Hepatocyte (in vitro differentiated cells): Measurements from ENCODE around the gene PADI4. TPM values are rescaled to one million over a fixed set of nuclear protein-coding genes. Genes with fewer than 3 reads are reported as not detected.
"Not testable (repeated sequence)": the region's sequence is repeated elsewhere in the genome, so short reads cannot be mapped to it uniquely, and the experiment has no call there.

Experiments
- DNase-seq: peaks from one replicate; pipeline ENCODE4 v3.0.0-alpha.2; 2016; ENCODE audit warnings: low spot score
- H2AFZ ChIP-seq: fragments of 200-600 bp; sonication (generic); 2 replicates; pipeline ENCODE4 v1.6.0; 2016; ENCODE audit warnings: antibody characterized with exemption, mild to moderate bottlenecking
- H3K27ac ChIP-seq: fragments of 200-600 bp; sonication (generic); 2 replicates; pipeline ENCODE4 v1.5.1; 2016; ENCODE audit warnings: mild to moderate bottlenecking
- H3K27me3 ChIP-seq: fragments of 200-600 bp; sonication (generic); 2 replicates; pipeline ENCODE4 v1.6.1; 2016
- H3K36me3 ChIP-seq: fragments of 200-600 bp; sonication (generic); replicated peaks from 2 replicates; pipeline ENCODE4 v1.5.1; 2016; ENCODE audit warnings: low read depth; ENCODE audit not compliant: insufficient read depth
- H3K4me1 ChIP-seq: fragments of 200-600 bp; sonication (generic); 2 replicates; pipeline ENCODE4 v1.5.1; 2016; ENCODE audit warnings: mild to moderate bottlenecking, moderate library complexity; ENCODE audit not compliant: insufficient read depth
- H3K4me2 ChIP-seq: fragments of 200-600 bp; sonication (generic); 2 replicates; pipeline ENCODE4 v1.6.0; 2016
- H3K4me3 ChIP-seq: fragments of 200-600 bp; sonication (generic); 2 replicates; pipeline ENCODE4 v1.5.1; 2016; ENCODE audit warnings: mild to moderate bottlenecking
- H3K79me2 ChIP-seq: fragments of 200-600 bp; sonication (generic); 2 replicates; pipeline ENCODE4 v1.6.0; 2017; ENCODE audit warnings: mild to moderate bottlenecking
- H3K9me2 ChIP-seq: fragments of 200-600 bp; sonication (generic); replicated peaks from 2 replicates; pipeline ENCODE4 v1.6.0; 2017; ENCODE audit warnings: mild to moderate bottlenecking; ENCODE audit not compliant: insufficient read depth
- H3K9me3 ChIP-seq: fragments of 200-600 bp; sonication (generic); 2 replicates; pipeline ENCODE4 v1.5.1; 2016; ENCODE audit warnings: low read depth, mild to moderate bottlenecking
- H4K20me1 ChIP-seq: fragments of 200-600 bp; sonication (generic); 2 replicates; pipeline ENCODE4 v1.6.0; 2016; ENCODE audit warnings: mild to moderate bottlenecking; ENCODE audit not compliant: insufficient read depth, poor library complexity, severe bottlenecking
- CTCF ChIP-seq: fragments of 200-600 bp; sonication (generic); IDR thresholded peaks from 2 replicates; pipeline ENCODE4 v1.5.1; 2016; ENCODE audit warnings: antibody characterized with exemption, mild to moderate bottlenecking; ENCODE audit not compliant: poor library complexity
- EZH2 ChIP-seq: fragments of 200-600 bp; sonication (generic); IDR thresholded peaks from 2 replicates; pipeline ENCODE4 v1.6.1; 2016; ENCODE audit warnings: antibody characterized with exemption, mild to moderate bottlenecking, borderline replicate concordance
- EZH2phosphoT487 ChIP-seq: fragments of 200-600 bp; sonication (generic); IDR thresholded peaks from one replicate; pipeline ENCODE4 v1.6.1; 2018; ENCODE audit warnings: antibody characterized with exemption, mild to moderate bottlenecking, low read depth, moderate library complexity; ENCODE audit not compliant: unreplicated experiment, severe bottlenecking
- WGBS: methylation state at CpG from one replicate; pipeline ENCODE4 v1.1.6; 2016; ENCODE audit warnings: low lambda C conversion rate; ENCODE audit errors: missing lambda C conversion rate; 5-methylcytosine and 5-hydroxymethylcytosine counted together
- polyA plus RNA-seq: library from polyadenylated mRNA; unstranded; fragments of >200 nt; fragmentation: Nextera tagmentation; extraction: Ambion mirVana; gene quantifications from 2 replicates; pipeline ENCODE4 v1.2.1, GENCODE V29; 2016
- total RNA-seq: library from RNA; depleted of rRNA; stranded (reverse); fragments of >200 nt; gene quantifications from 2 replicates; pipeline ENCODE4 v1.2.3, GENCODE V29; 2014

The PADI4 gene
- total and polyA plus RNA-seq, 2 experiments from 2014 or later, result not detected

GRCh38 chr1:17340358-17340757, 32.4 kb downstream of the PADI4 start:
- Histone ChIP-seq H3K9me2 (no peaks in the 10 kb centered on the region), H3K36me3 (no peaks in the 10 kb centered on the region), H2AFZ (no peak overlapping the region), H3K4me2 (no peak overlapping the region), H3K27me3 (no peaks in the 10 kb centered on the region), H3K79me2 (no peaks in the 10 kb centered on the region), H3K4me1 (no peaks in the 10 kb centered on the region), H3K27ac (no peak overlapping the region), H4K20me1 (no peaks in the 10 kb centered on the region), H3K4me3 (no peak overlapping the region), H3K9me3 (no peaks in the 10 kb centered on the region)
- no peak for TF ChIP-seq EZH2phosphoT487
- TF ChIP-seq EZH2, result no peak
- DNase-seq, result no peak
- 85% methylated on average over 8 of the region's 8 CpGs for WGBS

GRCh38 chr1:17342014-17342441, 34.0 kb downstream of the PADI4 start:
- Histone ChIP-seq H2AFZ (no peak overlapping the region), H3K36me3 (no peaks in the 10 kb centered on the region), H3K9me2 (no peaks in the 10 kb centered on the region), H3K9me3 (no peaks in the 10 kb centered on the region), H3K79me2 (no peaks in the 10 kb centered on the region), H3K4me1 (no peaks in the 10 kb centered on the region), H3K4me2 (no peak overlapping the region), H3K27ac (no peak overlapping the region), H3K4me3 (no peak overlapping the region), H4K20me1 (no peaks in the 10 kb centered on the region), H3K27me3 (no peaks in the 10 kb centered on the region)
- DNase-seq, result no peak
- TF ChIP-seq EZH2phosphoT487, result no peak
- no peak for TF ChIP-seq EZH2
- TF ChIP-seq CTCF, result no peak
- 90% methylated on average over 16 of the region's 17 CpGs for whole genome bisulfite sequencing

GRCh38 chr1:17345506-17345905, 37.5 kb downstream of the PADI4 start:
- not testable (repeated sequence) for H3K9me2 ChIP-seq, H3K4me2 ChIP-seq, H3K36me3 ChIP-seq, H4K20me1 ChIP-seq, H3K4me1 ChIP-seq, H3K4me3 ChIP-seq, H3K27me3 ChIP-seq, H3K79me2 ChIP-seq, H3K9me3 ChIP-seq, DNase-seq, H3K27ac ChIP-seq, H2AFZ ChIP-seq
- 92% methylated on average over 5 of the region's 5 CpGs for WGBS

- H3K27ac ChIP-seq, result no peak overlapping the region
- H3K9me2 ChIP-seq, result no peaks in the 10 kb centered on the region
- no peaks in the 10 kb centered on the region for H3K9me3 ChIP-seq
- DNase-seq, result no peak
- H3K79me2 ChIP-seq, result no peaks in the 10 kb centered on the region
- no peaks in the 10 kb centered on the region for H3K4me1 ChIP-seq
- H3K27me3 ChIP-seq, result no peaks in the 10 kb centered on the region
- TF ChIP-seq EZH2phosphoT487, result no peak
- TF ChIP-seq EZH2, result no peak
- TF ChIP-seq CTCF, result no peak
- H3K4me3 ChIP-seq, result no peak overlapping the region
- no peak overlapping the region for H2AFZ ChIP-seq
- 85% methylated on average over 9 of the region's 9 CpGs for whole genome bisulfite sequencing
- no peaks in the 10 kb centered on the region for H3K36me3 ChIP-seq
- no peak overlapping the region for H3K4me2 ChIP-seq
- no peaks in the 10 kb centered on the region for H4K20me1 ChIP-seq
Measured at GRCh38 chr1:17346046-17346789, 38.2 kb downstream of the PADI4 start.
